Bone marrow (tissue), 2 donors: ENCODE results near the gene DCLK2.

Experiments used
- DNase-seq, 2 donors: peaks; one replicate each; lab custom pipeline; 2025; lab: John Stamatoyannopoulos, UW

The DCLK2 gene

DNA sequence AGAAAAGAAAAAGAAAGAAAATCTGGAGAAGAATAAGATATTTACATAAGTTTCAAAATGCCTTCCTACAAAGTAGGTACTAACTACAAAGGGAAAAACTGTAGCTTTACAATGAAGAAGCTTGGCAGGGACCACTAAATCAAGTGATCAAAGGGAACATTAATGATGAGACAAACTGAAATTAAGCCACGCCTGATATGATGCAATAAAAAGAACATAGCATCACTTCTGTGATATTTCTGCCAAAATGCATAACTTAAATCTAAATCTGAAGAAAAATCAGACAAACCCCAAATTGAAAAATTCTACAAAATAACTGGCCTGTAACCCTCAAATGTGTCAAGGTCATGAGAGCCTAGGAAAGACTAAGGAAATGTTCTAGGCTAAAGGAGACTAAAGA lies 8.9 kb upstream of the DCLK2 start:
- no peak for DNase-seq

GRCh38 chr4:150070464-150071170 lies 7.6 kb upstream of the DCLK2 start:
- no peak for DNase-seq

DNA sequence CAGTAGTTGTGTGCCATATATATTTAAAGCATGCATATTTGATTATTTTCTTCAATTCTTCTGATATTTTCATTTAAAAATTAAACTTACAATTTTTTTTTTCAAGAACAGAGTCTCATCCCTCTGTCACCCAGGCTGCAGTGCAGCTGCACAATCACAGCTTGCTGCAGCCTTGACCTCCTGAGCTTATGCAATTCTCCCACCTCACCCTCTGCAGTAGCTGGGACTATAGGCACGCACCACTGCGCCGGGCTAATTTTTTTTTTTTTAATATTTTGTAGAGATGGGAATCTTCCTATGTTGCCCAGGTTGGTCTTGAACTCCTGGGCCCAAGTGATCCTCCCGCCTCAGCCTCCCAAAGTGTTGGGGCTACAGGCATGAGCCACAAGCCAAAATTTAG lies 5.8 kb upstream of the DCLK2 start:
- DNase-seq, result no peak

DNA sequence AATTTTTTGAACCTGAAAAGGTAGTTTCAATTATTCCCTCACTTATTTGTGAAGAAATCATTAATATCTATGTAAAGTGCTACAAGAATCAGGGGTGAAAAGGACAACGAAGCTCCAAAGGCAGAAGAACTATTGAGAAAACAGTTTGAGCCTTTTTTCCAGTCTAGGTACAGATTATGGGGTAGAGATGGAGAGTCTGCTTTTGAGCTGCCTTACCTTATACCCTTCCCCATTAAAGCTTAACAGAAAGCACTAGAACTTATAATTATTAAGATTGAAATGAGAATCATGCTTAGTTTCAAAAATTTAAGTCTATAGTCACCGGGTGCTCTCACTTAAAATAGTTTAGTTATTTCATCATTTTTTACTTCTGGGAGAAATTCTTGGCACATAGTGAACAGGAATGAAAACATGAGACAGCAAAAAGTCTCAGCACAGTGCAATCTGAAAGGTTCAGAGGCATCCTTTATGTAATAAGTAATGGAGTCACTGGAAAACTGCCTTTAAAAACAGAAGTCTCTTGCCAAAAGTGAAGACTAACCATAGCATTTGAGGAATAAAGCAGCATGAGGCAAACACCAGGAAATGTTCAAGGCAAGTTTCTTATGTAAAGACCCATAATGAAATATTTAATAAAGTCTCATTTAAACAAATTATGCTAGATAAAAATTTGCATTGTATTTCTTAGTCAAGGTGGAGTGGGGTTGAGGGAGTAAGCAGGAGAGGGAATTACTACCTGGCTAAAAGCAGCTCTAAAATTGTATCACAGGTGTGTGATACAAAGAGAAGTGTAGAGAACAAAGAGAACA lies 5.1 kb upstream of the DCLK2 start:
- DNase-seq, result no peak

DNA sequence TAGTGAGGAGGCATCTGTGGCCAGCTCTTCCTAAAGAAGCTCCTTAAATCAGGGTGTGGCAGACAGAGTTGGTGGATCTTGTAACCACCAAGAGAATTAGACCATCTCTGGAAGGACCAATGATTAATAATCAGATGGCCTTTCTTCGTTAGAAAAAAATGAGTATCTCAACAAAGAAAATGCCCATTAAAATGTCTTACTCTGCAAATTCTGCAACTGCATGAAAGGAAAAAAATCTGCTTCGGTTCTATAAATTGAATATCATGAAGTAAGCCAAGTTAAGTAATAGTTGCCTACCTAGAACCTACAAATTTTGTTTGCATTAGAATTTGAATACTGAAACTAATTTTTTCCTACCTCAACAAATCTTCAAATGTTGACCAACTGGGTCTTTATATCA lies 4.2 kb upstream of the DCLK2 start:
- no peak for DNase-seq

DNA sequence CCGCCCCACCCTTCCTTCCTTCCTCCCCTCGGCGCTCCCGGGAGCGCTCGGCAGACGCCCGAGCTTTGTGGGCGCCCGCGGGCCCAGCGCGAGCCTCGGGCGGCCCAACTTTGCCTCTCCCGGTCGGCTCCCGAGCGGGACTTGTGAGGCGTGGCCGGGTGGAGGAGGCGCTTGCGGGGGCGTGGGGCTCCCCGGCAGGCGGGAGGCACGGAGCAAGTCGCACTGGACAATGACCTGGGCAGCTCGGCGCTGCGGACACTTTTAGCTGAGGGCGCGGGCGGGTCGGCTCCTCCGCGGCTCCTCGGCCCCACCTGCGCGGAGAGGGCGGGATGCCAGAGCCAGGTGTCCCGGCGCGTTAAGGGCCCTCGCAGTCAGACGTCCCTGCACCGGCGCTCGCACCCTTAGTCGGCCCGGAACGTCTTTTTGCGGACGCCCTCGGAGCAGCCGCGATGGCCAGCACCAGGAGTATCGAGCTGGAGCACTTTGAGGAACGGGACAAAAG lies 385 bp downstream of the DCLK2 start:
- no peak for DNase-seq

GRCh38 chr4:150079081-150079581 lies 886 bp downstream of the DCLK2 start:
- no peak for DNase-seq

DNA sequence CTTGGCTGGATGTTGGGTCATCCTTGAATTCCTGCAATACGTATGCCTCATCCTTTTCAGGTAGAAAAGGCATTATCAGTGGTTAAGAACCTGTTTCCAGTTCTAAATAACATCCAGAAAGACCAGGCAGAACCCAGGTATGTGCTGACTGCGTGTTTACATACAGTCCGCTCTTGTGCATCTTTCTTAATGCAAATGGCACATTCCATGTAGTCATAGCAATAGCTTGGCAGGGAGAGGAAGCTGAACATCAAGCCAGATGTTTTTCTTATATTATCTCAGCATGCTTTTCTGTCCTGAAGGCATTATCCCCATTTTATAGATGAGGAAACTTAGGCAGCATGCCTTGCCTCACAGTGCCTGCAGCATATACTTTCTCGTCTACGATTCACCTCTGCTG lies 2.1 kb downstream of the DCLK2 start:
- no peak for DNase-seq

- DNase-seq, result no peak
Observed at GRCh38 chr4:150080875-150081274, 2.6 kb downstream of the DCLK2 start.

DNA sequence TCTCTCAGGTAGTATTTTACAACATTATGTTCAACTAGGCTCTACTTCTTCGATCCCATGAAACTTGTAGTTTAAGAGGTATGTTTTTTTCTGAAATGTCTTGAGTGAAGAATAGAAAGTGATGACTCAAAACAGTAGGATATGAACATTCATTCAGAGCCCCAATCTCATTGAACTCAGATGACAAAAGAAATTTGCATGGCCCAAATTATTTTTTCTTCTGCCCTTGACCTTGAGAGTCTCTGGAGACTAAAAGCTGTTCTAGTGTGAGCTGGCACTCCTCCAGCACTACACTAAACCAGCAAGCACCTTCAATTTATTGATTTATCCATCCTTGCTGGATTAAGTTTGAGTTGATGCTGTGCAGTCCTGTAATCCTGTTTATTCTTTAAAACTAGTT lies 4.0 kb downstream of the DCLK2 start:
- no peak for DNase-seq

DNA sequence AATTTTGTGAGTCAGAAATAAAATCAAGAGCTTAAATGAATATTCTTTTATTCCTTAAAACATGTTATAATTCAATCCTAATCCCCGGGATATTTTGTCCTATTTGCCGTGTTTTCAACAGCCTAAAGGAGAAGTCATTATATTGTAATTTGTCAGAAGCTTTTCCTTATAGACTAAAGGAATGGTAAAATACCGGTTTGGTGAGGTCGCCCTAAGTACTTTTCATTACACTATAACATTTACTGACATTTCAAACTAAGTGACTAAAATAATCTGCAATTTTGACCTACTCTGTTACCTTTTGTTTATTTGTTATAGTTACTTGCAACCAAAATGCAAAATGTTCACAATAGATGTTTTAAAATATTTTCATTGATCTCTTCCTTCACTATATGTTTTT lies 8.8 kb downstream of the DCLK2 start:
- no peak for DNase-seq

GRCh38 chr4:150089732-150090131 lies 11.5 kb downstream of the DCLK2 start:
- no peak for DNase-seq

DNA sequence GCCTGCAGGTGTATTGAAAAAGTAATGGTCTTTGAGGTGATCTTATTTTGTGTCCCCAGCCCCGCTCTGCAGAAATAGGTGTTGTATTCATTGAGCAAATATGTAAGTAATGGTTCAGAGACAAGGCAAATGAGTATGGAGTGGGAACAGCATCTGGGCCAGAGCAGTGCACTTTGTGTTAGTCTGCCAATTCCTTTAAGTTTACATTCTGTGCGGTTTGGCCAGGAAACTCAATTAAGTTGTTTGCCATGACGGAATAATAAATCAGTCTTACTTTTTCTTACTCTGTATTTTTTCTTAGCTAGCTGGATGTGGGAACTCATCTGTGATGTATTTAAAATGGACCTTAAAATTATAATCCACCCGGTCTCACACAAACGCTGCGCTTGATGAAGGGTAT lies 12.6 kb downstream of the DCLK2 start:
- no peak for DNase-seq

- DNase-seq, result no peak
Observed at GRCh38 chr4:150094676-150095075, 16.4 kb downstream of the DCLK2 start.

DNA sequence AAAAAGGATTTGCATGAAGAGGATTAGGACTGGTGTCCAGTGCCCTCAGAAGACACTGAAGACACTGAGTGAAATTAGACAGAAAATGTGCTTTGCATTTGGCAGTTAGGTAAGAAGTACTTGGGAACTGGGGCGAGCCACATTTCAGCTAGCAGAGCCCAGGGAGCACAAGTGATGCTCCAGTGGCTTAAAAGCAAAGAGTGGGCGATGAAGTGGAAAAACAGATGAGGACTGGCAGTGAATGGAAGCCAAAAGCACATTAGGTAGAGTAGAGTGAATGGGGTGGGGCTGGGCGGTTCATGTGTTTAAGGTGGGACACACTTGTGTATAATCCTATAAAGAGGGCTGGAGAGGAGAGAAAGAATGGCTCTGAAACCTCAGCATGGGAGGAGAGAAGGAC lies 18.4 kb downstream of the DCLK2 start:
- no peak for DNase-seq

DNA sequence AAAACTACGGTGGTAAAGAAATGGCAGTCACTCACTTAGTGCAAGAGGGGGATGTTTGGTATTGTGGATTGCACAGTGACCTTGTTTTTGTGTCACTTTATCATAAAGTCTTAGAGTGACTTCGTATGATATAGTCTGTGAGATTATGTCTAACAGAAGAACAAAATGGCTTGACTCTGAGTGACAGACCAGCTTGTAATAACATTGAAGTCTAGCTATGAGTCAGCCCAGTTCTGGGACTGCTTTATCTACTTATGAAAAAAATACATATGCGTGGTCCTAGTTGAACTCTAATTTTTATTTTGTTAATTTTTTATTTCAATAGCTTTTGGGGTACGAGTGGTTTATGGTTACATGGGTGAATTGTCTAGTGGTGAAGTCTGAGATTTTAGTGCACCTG lies 20.0 kb downstream of the DCLK2 start:
- no peak for DNase-seq

DNA sequence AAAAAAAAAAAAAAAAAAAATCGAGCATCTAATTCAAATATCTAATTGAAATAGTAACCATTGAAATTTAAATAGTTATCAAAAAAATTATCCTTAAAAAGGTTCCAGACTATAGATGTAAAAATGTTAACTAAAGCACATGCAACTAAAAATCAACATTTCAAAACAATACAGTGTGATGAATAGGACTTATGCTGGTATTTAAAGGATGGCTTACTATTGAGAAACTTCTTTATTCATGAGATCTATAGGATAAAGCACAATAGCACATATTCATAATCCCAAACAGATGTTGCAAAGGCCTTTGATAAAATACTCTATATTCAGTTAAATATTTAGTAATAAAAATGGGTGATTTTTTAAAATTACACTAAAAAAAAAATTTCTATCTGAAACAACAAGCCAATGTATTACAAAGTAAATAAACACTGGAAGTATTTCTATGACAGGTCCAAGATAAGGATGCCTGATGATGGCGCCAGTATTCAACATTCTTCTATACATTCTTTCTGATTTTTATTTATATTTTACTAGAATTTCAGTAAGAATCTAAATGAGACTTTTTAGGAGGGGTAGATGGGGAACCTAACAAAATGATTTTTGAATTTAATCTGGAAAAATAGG lies 26.3 kb downstream of the DCLK2 start:
- DNase-seq, result no peak

- DNase-seq, result no peak
Observed at GRCh38 chr4:150106886-150107285, 28.6 kb downstream of the DCLK2 start.

GRCh38 chr4:150108691-150109090 lies 30.4 kb downstream of the DCLK2 start:
- no peak for DNase-seq

DNA sequence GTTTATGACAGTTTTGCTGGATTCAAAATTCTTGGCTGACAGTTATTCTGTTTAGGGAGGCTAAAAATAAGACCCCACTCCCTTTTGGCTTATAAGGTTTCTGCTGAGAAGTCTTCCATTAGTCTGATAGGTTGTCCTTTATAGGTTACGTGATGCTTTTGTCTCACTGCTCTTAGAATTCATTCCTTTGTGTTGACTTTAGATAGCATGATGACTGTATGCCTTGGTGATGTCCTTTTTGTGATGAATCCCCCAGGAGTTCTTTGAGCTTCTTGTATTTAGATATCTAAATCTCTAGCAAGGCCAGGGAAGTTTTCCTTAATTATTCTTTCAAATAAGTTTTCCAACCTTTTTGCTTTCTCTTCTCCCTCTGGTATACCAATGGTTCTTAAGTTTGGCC lies 36.4 kb downstream of the DCLK2 start:
- DNase-seq, result no peak

GRCh38 chr4:150115851-150116250 lies 37.6 kb downstream of the DCLK2 start:
- DNase-seq, result no peak

DNA sequence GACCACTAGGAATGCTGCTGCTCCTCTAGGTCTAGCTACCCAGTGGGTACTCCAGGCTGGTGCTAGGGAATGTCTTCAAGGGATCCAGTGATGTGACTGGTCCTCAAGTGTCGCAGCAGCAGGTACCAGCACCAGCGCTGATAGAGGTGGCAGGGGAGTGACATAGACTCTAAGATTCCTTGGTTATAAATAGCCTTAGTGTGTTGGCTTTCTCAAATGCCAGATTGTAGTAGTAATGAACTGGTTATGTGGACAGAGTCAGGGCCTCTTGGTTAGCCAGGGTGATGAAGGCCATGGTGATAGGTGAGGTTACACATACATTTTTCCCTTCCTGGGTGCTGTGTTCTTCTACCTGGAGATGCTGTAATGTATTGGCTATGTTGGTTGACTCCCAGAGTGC lies 38.3 kb downstream of the DCLK2 start:
- DNase-seq, result no peak

DNA sequence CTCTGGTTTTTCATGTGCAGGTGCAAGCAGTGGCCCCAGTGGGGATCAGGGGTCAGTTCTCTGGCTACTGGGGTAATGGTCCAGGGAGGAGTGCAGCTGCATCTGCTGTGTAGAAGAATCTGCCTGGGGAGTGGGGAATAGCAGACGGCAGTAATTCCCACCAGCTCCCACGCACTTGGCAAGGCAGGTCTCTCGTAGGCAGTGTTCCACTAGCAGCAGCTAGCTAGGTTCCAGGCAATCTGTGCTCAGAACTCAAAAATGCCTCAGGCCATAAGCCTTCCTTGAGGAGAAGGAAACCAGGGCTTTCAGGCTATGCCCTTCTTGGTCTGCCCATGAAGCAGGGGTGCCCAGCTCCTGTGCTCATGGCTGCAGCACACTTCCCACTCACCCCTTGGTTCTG lies 38.8 kb downstream of the DCLK2 start:
- DNase-seq, result no peak
